GM21825 (cell line): ENCODE results near the gene REM1.

Experiments used
- ATAC-seq: cut with Tn5 transposase; IDR thresholded peaks from one replicate; pipeline ENCODE4 v1.9.1; 2021; ENCODE audit warnings: mild to moderate bottlenecking, moderate library complexity; ENCODE audit not compliant: unreplicated experiment

Gene REM1

DNA sequence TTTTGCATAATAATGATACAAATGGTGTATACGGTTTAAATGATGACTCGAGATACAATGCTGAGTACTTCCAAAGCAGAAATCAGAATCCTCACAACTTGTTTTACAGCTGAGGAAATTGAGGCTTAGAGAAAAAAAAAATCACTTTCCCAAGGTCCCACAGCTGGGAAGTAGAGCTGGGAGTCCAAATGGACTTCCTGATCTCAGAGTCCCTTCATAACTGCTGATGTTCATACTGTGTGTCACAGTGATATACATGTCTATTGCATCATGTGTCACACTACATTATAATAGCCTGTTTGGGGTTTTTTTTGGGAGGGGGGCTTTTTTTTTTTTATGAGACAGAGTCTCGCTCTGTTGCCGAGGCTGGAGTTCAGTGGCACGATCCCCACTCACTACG lies 47.6 kb downstream of the REM1 start:
- no peak for ATAC-seq

DNA sequence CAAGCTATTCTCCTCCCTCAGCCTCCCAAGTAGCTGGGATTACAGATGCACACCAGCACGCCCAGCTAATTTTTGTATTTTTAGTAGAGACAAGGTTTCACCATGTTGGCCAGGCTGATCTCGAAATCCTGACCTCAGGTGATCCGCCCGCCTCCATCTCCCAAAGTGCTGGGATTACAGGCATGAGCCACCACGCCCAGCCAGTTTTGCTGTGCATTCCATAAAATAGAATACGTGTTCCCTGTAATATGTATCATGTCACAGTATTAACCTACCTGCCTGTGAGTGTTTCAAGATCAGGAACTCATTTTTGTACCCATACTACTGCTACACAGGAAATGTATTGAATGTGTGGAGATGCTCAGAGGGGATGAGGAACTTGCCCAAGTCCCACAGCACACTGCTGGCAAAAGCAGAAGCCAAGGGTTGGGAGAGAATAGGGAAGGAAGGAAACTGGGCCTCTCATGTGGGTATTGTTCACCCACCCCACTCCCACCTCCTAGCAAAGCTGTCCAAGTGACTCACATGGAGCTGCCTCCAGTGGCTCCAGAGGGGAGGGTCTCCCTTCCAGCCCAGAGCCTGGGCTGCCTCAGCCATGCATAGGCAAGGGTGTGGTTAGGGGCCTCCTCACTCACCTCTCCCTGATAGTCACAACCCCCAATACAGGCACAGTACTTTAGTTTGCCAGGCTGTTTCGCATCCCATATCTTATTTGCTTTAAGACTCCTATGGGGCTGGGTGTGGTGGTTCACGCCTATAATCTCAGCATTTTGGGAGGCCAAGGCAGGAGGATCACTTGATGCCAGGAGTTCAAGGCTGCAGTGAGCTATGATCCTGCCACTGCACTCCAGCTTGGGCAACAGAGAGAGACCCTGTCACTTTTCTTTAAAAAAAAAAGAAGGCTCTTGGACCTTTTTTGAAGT lies 48.5 kb downstream of the REM1 start:
- no peak for ATAC-seq

DNA sequence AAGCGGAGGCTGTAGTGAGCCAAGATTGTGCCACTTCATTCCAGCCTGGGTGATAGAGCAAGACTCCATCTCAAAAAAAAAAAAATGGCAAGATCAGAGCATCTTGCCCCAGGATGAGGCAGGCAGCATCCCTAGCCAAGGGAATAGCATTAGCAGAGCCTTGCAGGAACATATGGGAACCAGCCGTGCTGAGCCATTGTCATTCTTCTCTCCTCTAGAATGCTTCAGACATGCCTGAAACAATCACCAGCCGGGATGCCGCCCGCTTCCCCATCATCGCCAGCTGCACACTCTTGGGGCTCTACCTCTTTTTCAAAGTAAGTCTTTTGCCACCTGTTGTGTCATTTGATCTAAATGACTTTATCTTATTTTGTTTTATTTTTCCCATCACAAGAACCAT lies 52.2 kb downstream of the REM1 start:
- no peak for ATAC-seq
